Nephron progenitor cell (in vitro differentiated cells): ENCODE results near the gene NKX2-3.
A peak's percentile ranks its signal among the peaks of the same experiment; 100 is the strongest.

Experiments
- DNase-seq: peaks from one replicate; pipeline ENCODE4 v3.0.0; 2021
- H3K27ac Mint-ChIP-seq: 2 replicates; pipeline ENCODE4 v1.8.0; 2021; ENCODE audit warnings: mild to moderate bottlenecking, moderate library complexity, mixed read lengths
- H3K27me3 Mint-ChIP-seq: 2 replicates; pipeline ENCODE4 v1.8.0; 2021; ENCODE audit warnings: mild to moderate bottlenecking, low read depth, mixed read lengths; ENCODE audit not compliant: poor library complexity
- H3K36me3 Mint-ChIP-seq: 2 replicates; pipeline ENCODE4 v1.8.0; 2021; ENCODE audit warnings: low read depth, mixed read lengths
- H3K4me1 Mint-ChIP-seq: 2 replicates; pipeline ENCODE4 v1.8.0; 2021; ENCODE audit warnings: mixed read lengths
- H3K4me3 Mint-ChIP-seq: 2 replicates; pipeline ENCODE4 v1.8.0; 2021; ENCODE audit warnings: mild to moderate bottlenecking, moderate library complexity, mixed read lengths
- H3K9me3 Mint-ChIP-seq: 2 replicates; pipeline ENCODE4 v1.8.0; 2021; ENCODE audit warnings: mild to moderate bottlenecking, moderate library complexity, mixed read lengths
- CTCF ChIP-seq: fragments of 200-600 bp; sonication (generic); IDR thresholded peaks from 2 replicates; pipeline ENCODE4 v1.5.0; 2021; ENCODE audit warnings: antibody characterized with exemption

The NKX2-3 gene

GRCh38 chr10:99544322-99544721, 11.6 kb downstream of the NKX2-3 start:
- no peak overlapping the region for H3K4me3 Mint-ChIP-seq
- no peaks in the 10 kb centered on the region for H3K4me1 Mint-ChIP-seq
- H3K27me3 Mint-ChIP-seq = peaks cover 100% of the 10 kb centered on the region
- TF ChIP-seq CTCF = no peak
- H3K36me3 Mint-ChIP-seq = no peaks in the 10 kb centered on the region
- DNase-seq = no peak
- no peaks in the 10 kb centered on the region for H3K9me3 Mint-ChIP-seq
- no peak overlapping the region for H3K27ac Mint-ChIP-seq

GRCh38 chr10:99548041-99548530, 15.3 kb downstream of the NKX2-3 start:
- TF ChIP-seq CTCF = peak; percentile 22
- no peak for DNase-seq
- peaks cover 7% of the 10 kb centered on the region for H3K4me1 Mint-ChIP-seq
- H3K27me3 Mint-ChIP-seq = peaks cover 99% of the 10 kb centered on the region
- H3K36me3 Mint-ChIP-seq = no peaks in the 10 kb centered on the region
- no peak overlapping the region for H3K4me3 Mint-ChIP-seq
- no peaks in the 10 kb centered on the region for H3K9me3 Mint-ChIP-seq
- no peak overlapping the region for H3K27ac Mint-ChIP-seq

- no peak for TF ChIP-seq CTCF
- no peak overlapping the region for H3K27ac Mint-ChIP-seq
- no peak for DNase-seq
- H3K9me3 Mint-ChIP-seq = no peaks in the 10 kb centered on the region
- peaks cover 97% of the 10 kb centered on the region for H3K27me3 Mint-ChIP-seq
- no peak overlapping the region for H3K4me3 Mint-ChIP-seq
- H3K4me1 Mint-ChIP-seq = peaks cover 16% of the 10 kb centered on the region
- H3K36me3 Mint-ChIP-seq = no peaks in the 10 kb centered on the region
Measured at GRCh38 chr10:99551158-99551557, 18.4 kb downstream of the NKX2-3 start.

- peaks cover 97% of the 10 kb centered on the region for H3K27me3 Mint-ChIP-seq
- H3K36me3 Mint-ChIP-seq = no peaks in the 10 kb centered on the region
- peaks cover 16% of the 10 kb centered on the region for H3K4me1 Mint-ChIP-seq
Measured at GRCh38 chr10:99551616-99552015, 18.9 kb downstream of the NKX2-3 start.

GRCh38 chr10:99555371-99555770, 22.6 kb downstream of the NKX2-3 start:
- H3K27ac Mint-ChIP-seq = no peak overlapping the region
- DNase-seq = no peak
- no peak overlapping the region for H3K4me3 Mint-ChIP-seq
- peaks cover 81% of the 10 kb centered on the region for H3K27me3 Mint-ChIP-seq
- H3K9me3 Mint-ChIP-seq = no peaks in the 10 kb centered on the region
- no peaks in the 10 kb centered on the region for H3K36me3 Mint-ChIP-seq
- no peak for TF ChIP-seq CTCF
- H3K4me1 Mint-ChIP-seq = peaks cover 16% of the 10 kb centered on the region

More at GRCh38 chr10:99551616-99552015, 18.9 kb downstream of the NKX2-3 start:
- Mint-ChIP-seq H3K9me3 (no peaks in the 10 kb centered on the region), H3K4me3 (no peak overlapping the region), H3K27ac (no peak overlapping the region)
- no peak for TF ChIP-seq CTCF
- no peak for DNase-seq

- no peak overlapping the region for H3K4me3 Mint-ChIP-seq
- no peak overlapping the region for H3K27ac Mint-ChIP-seq
- H3K36me3 Mint-ChIP-seq = no peaks in the 10 kb centered on the region
- no peak for TF ChIP-seq CTCF
- H3K27me3 Mint-ChIP-seq = peaks cover 81% of the 10 kb centered on the region
- DNase-seq = no peak
- H3K4me1 Mint-ChIP-seq = peaks cover 16% of the 10 kb centered on the region
- no peaks in the 10 kb centered on the region for H3K9me3 Mint-ChIP-seq
Measured at GRCh38 chr10:99555825-99556523, 23.2 kb downstream of the NKX2-3 start.
